Subcutaneous adipose tissue (tissue), 4 donors: ENCODE results near the gene CCER1. TPM values are rescaled to one million over a fixed set of nuclear protein-coding genes. Genes with fewer than 3 reads are reported as not detected.

ENCODE experiments used
- total RNA-seq, 4 donors: library from RNA; depleted of rRNA; stranded (reverse); fragments of >200 nt; gene quantifications; one replicate each; pipeline ENCODE4 v1.1.0, GENCODE V29; 2016
- TF ChIP-seq, protein P1 (sequence below): fragments of 450-650 bp; IDR thresholded peaks from one replicate; pipeline ENCODE4 v1.5.1; 2016; ENCODE audit warnings: low read depth, mild to moderate bottlenecking, control low read depth, antibody characterized with exemption, moderate library complexity

CCER1 gene
- total RNA-seq, 4 donors from 2014 or later: not detected

DNA sequence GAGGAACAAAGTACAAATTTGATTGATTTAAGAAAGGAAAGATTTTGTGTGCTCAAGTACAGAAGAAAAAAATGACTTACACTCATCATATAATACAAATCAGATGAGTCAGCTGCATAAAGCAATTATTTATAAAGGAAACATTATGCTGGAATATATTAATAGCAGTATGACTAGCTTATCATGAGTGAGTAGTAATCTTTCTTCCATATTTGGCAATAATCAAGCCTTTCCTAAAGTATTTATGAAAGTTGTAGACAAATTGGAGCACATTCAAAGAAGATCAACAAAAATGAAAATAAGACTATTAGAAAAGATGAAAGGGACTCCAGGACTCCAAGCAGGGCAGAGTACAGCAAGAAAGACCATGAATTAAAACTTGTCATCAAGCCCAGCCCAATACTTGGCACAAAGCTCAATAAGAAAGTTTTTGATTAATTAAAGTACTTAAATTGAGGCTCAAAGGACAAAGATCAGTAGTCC, 32.8 kb downstream of the CCER1 start:
- TF ChIP-seq, protein P1, sequence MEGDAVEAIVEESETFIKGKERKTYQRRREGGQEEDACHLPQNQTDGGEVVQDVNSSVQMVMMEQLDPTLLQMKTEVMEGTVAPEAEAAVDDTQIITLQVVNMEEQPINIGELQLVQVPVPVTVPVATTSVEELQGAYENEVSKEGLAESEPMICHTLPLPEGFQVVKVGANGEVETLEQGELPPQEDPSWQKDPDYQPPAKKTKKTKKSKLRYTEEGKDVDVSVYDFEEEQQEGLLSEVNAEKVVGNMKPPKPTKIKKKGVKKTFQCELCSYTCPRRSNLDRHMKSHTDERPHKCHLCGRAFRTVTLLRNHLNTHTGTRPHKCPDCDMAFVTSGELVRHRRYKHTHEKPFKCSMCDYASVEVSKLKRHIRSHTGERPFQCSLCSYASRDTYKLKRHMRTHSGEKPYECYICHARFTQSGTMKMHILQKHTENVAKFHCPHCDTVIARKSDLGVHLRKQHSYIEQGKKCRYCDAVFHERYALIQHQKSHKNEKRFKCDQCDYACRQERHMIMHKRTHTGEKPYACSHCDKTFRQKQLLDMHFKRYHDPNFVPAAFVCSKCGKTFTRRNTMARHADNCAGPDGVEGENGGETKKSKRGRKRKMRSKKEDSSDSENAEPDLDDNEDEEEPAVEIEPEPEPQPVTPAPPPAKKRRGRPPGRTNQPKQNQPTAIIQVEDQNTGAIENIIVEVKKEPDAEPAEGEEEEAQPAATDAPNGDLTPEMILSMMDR: no peak

DNA sequence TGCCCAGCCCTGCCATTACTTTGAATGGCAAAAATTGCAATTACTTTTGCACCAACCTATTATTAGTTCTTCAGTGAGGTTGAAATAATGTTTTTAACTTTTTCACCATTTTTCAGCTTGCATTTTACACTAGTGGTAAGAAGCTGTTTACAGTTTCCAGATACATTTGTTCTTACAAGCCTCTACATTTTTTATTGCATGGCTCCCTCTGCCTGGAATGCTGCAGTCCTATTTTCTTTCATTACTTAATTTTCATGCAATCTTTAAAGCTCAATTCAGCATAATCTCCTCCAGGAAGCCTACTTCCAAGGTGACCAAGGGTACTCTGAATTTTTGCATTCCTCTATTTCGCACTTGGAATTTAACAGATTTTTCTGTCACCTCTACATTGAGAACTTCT, 33.4 kb downstream of the CCER1 start:
- TF ChIP-seq, protein P1: no peak

DNA sequence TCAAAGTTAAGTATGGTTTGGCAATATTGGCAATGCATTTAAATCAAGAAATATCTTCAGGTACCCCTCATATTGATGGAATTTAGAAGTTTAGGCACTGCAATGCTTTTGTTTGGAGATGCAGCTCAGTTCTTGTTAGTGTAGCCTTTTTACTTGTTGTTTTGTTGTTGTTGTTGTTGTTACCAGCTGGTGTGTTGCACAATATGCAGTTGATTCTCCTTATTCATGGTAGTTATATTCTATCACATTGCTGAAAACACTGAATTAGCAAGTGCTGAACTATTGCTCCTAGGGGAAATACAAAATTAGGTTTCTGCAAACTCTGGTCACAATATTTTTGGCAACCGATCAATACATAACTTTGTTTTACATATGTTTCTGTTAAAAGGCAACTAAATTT, 34.8 kb downstream of the CCER1 start:
- TF ChIP-seq, protein P1: no peak

DNA sequence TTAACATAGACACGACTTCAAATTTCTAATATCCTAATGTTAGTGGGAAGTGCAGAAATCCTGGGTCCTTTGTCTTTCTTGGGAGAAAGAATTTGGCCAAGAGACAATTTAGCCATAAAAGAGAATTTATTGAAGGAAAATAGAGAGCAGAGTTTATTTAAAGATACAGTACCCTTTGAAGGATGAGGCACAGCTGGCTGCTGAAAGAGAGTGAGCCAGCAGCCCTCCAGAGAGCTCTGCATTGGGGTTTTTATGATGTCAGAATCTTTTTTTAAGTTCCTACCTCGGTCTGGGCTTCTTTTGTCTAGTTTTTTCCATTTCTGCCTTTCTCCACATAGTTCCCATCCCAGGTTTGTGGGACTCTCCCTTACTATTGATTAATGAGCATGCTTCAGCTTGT, 37.5 kb downstream of the CCER1 start:
- TF ChIP-seq, protein P1: no peak

DNA sequence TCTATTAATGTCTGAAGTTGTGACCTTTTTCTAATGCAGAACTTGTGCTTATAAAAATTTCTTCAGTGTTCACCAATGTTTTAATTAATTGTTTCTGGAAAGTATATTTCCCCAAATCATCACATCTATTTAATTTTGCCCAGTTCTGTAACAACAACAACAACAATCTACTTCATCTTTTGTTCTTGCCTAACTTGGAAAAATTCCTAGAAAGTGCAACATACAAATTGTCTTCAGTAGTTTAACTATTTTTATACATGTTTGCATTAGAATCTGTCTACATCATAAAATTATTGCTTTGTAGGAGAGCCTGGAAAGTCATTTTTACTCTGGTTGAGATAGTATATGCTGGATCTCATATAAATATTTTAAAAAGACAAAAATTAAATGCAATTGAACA, 38.5 kb downstream of the CCER1 start:
- TF ChIP-seq, protein P1: no peak

DNA sequence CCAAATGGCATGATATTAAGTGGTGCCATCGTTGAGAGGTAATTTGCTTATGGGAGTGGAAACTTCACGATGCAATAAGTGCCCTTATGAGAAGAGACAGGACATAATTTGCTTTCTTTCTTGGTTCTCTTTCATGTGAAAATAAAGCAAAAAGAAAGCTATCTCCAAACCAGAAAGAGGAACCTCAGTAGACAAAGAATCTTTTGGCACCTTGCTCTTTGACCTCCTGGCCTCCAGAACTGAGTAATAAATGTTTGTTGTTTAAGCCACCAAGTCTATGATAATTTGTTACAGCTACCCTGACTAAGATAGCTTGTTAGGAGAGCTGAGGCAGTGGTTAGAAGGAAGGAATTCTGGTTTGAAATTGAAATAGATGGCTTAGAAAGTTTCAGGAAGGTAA, 39.6 kb downstream of the CCER1 start:
- TF ChIP-seq, protein P1: no peak

DNA sequence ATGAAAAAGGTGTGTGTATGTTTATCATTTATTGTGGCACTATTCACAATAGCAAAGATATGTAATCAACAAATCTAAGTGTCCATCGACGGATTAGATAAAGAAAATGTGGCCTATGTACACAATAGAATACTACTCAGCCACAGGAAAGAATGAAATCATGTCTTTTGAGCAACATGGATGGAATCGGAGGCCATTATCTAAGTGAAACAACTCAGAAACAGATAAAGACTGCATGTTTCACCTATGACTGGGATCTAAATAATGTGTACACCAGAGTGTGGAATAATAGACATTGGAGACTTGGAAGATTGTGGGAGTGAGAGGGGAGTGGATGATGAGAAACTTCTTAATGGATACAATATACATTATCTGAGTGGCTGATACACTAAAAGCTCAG, 44.0 kb downstream of the CCER1 start:
- TF ChIP-seq, protein P1: no peak
